Common myeloid progenitor, CD34-positive (primary cell): ENCODE measurements around the gene CRACDL.

ENCODE experiments used
- CTCF ChIA-PET: fragments of 350-600 bp; sonication (Branson Sonifier 250); formaldehyde crosslinking; loops from one replicate; lab custom pipeline; 2021; ENCODE audit warnings: antibody characterized with exemption; lab: Charles Lee
- POLR2A ChIA-PET: fragments of 350-600 bp; sonication (Branson Sonifier 250); formaldehyde crosslinking; loops from one replicate; lab custom pipeline; 2021; ENCODE audit warnings: antibody characterized with exemption; lab: Charles Lee
- DNase-seq, 3 donors: peaks; one replicate each; pipeline versions ENCODE4 v3.0.0 to v3.0.0-alpha.2; 2013
- H3K27ac ChIP-seq, 2 experiments: 1 replicate in 1 of 2; 2 replicates in 1 of 2; pipeline ENCODE4 v1.7.0; 2013; ENCODE audit warnings: inconsistent platforms in 2 of 2, low read length in 2 of 2, mild to moderate bottlenecking in 2 of 2, low read depth in 1 of 2, moderate library complexity in 1 of 2; ENCODE audit not compliant: severe bottlenecking in 2 of 2, insufficient read depth in 1 of 2, poor library complexity in 1 of 2
- H3K27me3 ChIP-seq, 5 experiments: replicated peaks in 2 of 5; 1 replicate in 3 of 5; 2 replicates in 2 of 5; pipeline versions ENCODE4 v1.6.1 to v1.7.0; 2013; ENCODE audit warnings: low read length in 4 of 5, mild to moderate bottlenecking in 2 of 5, moderate library complexity in 2 of 5, inconsistent platforms in 1 of 5; ENCODE audit not compliant: insufficient read depth in 5 of 5, control insufficient read depth in 4 of 5
- H3K36me3 ChIP-seq, 4 experiments: 1 replicate in 2 of 4; 2 replicates in 2 of 4; pipeline versions ENCODE4 v1.6.1 to v1.7.0; 2013; ENCODE audit warnings: low read length in 3 of 4, control low read depth in 1 of 4, mild to moderate bottlenecking in 1 of 4; ENCODE audit not compliant: control insufficient read depth in 4 of 4, insufficient read depth in 4 of 4
- H3K4me1 ChIP-seq, 4 experiments: 1 replicate in 3 of 4; 2 replicates in 1 of 4; pipeline versions ENCODE4 v1.6.1 to v1.7.1; 2013; ENCODE audit warnings: low read length in 3 of 4, mild to moderate bottlenecking in 3 of 4, control low read depth in 1 of 4, inconsistent platforms in 1 of 4, moderate library complexity in 1 of 4; ENCODE audit not compliant: control insufficient read depth in 4 of 4, insufficient read depth in 4 of 4; ENCODE audit errors: control extremely low read depth in 1 of 4
- H3K4me3 ChIP-seq, 7 experiments: 1 replicate in 4 of 7; 2 replicates in 3 of 7; pipeline versions ENCODE4 v1.5.1 to v1.7.0; 2013; ENCODE audit warnings: mild to moderate bottlenecking in 7 of 7, low read length in 6 of 7, moderate library complexity in 6 of 7, inconsistent platforms in 2 of 7, low read depth in 2 of 7, control low read depth in 1 of 7; ENCODE audit not compliant: insufficient read depth in 4 of 7, control insufficient read depth in 1 of 7; ENCODE audit errors: extremely low read depth in 1 of 7
- H3K9me3 ChIP-seq, 5 experiments: 1 replicate in 4 of 5; 2 replicates in 1 of 5; pipeline versions ENCODE4 v1.6.1 to v1.7.1; 2013; ENCODE audit warnings: low read length in 4 of 5, mild to moderate bottlenecking in 2 of 5, inconsistent platforms in 1 of 5, low read depth in 1 of 5, moderate library complexity in 1 of 5; ENCODE audit not compliant: control insufficient read depth in 4 of 5, insufficient read depth in 2 of 5; ENCODE audit errors: control extremely low read depth in 1 of 5
- WGBS: methylation state at CpG from one replicate; pipeline ENCODE4 v1.1.5; 2013; ENCODE audit not compliant: insufficient coverage; 5-methylcytosine and 5-hydroxymethylcytosine counted together

The CRACDL gene

GRCh38 chr2:98935111-98935770 lies 784 bp downstream of the CRACDL start:
- WGBS = 39% methylated on average over 12 of the region's 19 CpGs
- Histone ChIP-seq H3K27ac (no peak overlapping the region), H3K36me3 (no peaks in the 10 kb centered on the region), H3K9me3 (no peaks in the 10 kb centered on the region), H3K4me1 (peaks cover 0 to 19% (median 17%) of the 10 kb centered on the region in 4 experiments), H3K27me3 (peaks cover 11 to 64% (median 25%) of the 10 kb centered on the region in 5 experiments), H3K4me3 (peak overlapping the region in 4 of 7 experiments; percentile 27 to 69 (median 58))
- DNase-seq = peak in 2 of 3 donors; percentile 7 to 15
- ChIA-PET POLR2A (no interaction called here), CTCF (no interaction called here)

GRCh38 chr2:98932778-98933343 lies 3.2 kb downstream of the CRACDL start:
- 97% methylated on average over 9 of the region's 10 CpGs for WGBS
- no peak overlapping the region for H3K27ac ChIP-seq
- CTCF ChIA-PET = interaction anchor here (1.6 kb wide), 1 partner anchor 10 kb away, joined by 4 read pairs; no protein-coding TSS in a partner anchor
- H3K27me3 ChIP-seq = peaks cover 4 to 44% (median 19%) of the 10 kb centered on the region in 5 experiments
- H3K9me3 ChIP-seq = no peaks in the 10 kb centered on the region
- peaks cover 0 to 19% (median 17%) of the 10 kb centered on the region in 4 experiments for H3K4me1 ChIP-seq
- POLR2A ChIA-PET = no interaction called here
- no peak for DNase-seq
- H3K36me3 ChIP-seq = no peaks in the 10 kb centered on the region
- H3K4me3 ChIP-seq = no peak overlapping the region

- no peaks in the 10 kb centered on the region for H3K36me3 ChIP-seq
- H3K4me3 ChIP-seq = no peak overlapping the region
- no peak for DNase-seq
- 95% methylated on average over 8 of the region's 8 CpGs for WGBS
- ChIA-PET POLR2A (no interaction called here), CTCF (no interaction called here)
- H3K9me3 ChIP-seq = no peaks in the 10 kb centered on the region
- no peak overlapping the region for H3K27ac ChIP-seq
- H3K27me3 ChIP-seq = peaks cover 0 to 37% (median 18%) of the 10 kb centered on the region in 5 experiments
- H3K4me1 ChIP-seq = peaks cover 0 to 18% (median 16%) of the 10 kb centered on the region in 4 experiments
Observed at GRCh38 chr2:98932164-98932563, 3.9 kb downstream of the CRACDL start.

- DNase-seq = no peak
- ChIA-PET CTCF (no interaction called here), POLR2A (no interaction called here)
- no peaks in the 10 kb centered on the region for H3K9me3 ChIP-seq
- no peak overlapping the region for H3K27ac ChIP-seq
- H3K36me3 ChIP-seq = no peaks in the 10 kb centered on the region
- peaks cover 0 to 12% (median 10%) of the 10 kb centered on the region in 4 experiments for H3K4me1 ChIP-seq
- WGBS = 96% methylated on average over 3 of the region's 3 CpGs
- no peak overlapping the region for H3K4me3 ChIP-seq
- H3K27me3 ChIP-seq = peaks cover 0 to 31% (median 14%) of the 10 kb centered on the region in 5 experiments
Observed at GRCh38 chr2:98931596-98931995, 4.4 kb downstream of the CRACDL start.

GRCh38 chr2:98929920-98930319 lies 6.1 kb downstream of the CRACDL start:
- DNase-seq = no peak
- H3K4me3 ChIP-seq = no peak overlapping the region
- peaks cover 0 to 15% (median 5%) of the 10 kb centered on the region in 5 experiments for H3K27me3 ChIP-seq
- no peaks in the 10 kb centered on the region for H3K9me3 ChIP-seq
- 95% methylated on average over 10 of the region's 15 CpGs for WGBS
- ChIA-PET CTCF (no interaction called here), POLR2A (no interaction called here)
- no peaks in the 10 kb centered on the region for H3K4me1 ChIP-seq
- H3K27ac ChIP-seq = no peak overlapping the region
- H3K36me3 ChIP-seq = no peaks in the 10 kb centered on the region

- Histone ChIP-seq H3K27me3 (peaks cover 0 to 2% (median 0%) of the 10 kb centered on the region in 5 experiments), H3K4me1 (no peaks in the 10 kb centered on the region), H3K9me3 (peaks cover 0 to under 1% (median 0%) of the 10 kb centered on the region in 5 experiments), H3K27ac (no peak overlapping the region), H3K36me3 (no peaks in the 10 kb centered on the region), H3K4me3 (no peak overlapping the region)
- ChIA-PET POLR2A (interaction anchor here (0.6 kb wide), 1 partner anchor 1438 kb away, joined by 3 read pairs; no protein-coding TSS in a partner anchor), CTCF (no interaction called here)
- WGBS = over 99% methylated on average over 8 of the region's 10 CpGs
- DNase-seq = no peak
Observed at GRCh38 chr2:98928242-98928641, 7.8 kb downstream of the CRACDL start.

GRCh38 chr2:98927027-98927426 lies 9.0 kb downstream of the CRACDL start:
- Histone ChIP-seq H3K27me3 (peaks cover 0 to 2% (median 0%) of the 10 kb centered on the region in 5 experiments), H3K36me3 (no peaks in the 10 kb centered on the region), H3K4me3 (no peak overlapping the region), H3K4me1 (no peaks in the 10 kb centered on the region), H3K9me3 (peaks cover 0 to 2% (median 0%) of the 10 kb centered on the region in 5 experiments), H3K27ac (no peak overlapping the region)
- ChIA-PET CTCF (no interaction called here), POLR2A (no interaction called here)
- WGBS = 99% methylated on average over 9 of the region's 13 CpGs
- DNase-seq = no peak
